Nephron progenitor cell (in vitro differentiated cells): ENCODE measurements around the gene CAMK2G.

ENCODE experiments used
- DNase-seq: peaks from one replicate; pipeline ENCODE4 v3.0.0; 2021
- H3K27ac Mint-ChIP-seq: 2 replicates; pipeline ENCODE4 v1.8.0; 2021; ENCODE audit warnings: mild to moderate bottlenecking, moderate library complexity, mixed read lengths
- H3K27me3 Mint-ChIP-seq: 2 replicates; pipeline ENCODE4 v1.8.0; 2021; ENCODE audit warnings: mild to moderate bottlenecking, low read depth, mixed read lengths; ENCODE audit not compliant: poor library complexity
- H3K36me3 Mint-ChIP-seq: 2 replicates; pipeline ENCODE4 v1.8.0; 2021; ENCODE audit warnings: low read depth, mixed read lengths
- H3K4me1 Mint-ChIP-seq: 2 replicates; pipeline ENCODE4 v1.8.0; 2021; ENCODE audit warnings: mixed read lengths
- H3K4me3 Mint-ChIP-seq: 2 replicates; pipeline ENCODE4 v1.8.0; 2021; ENCODE audit warnings: mild to moderate bottlenecking, moderate library complexity, mixed read lengths
- H3K9me3 Mint-ChIP-seq: 2 replicates; pipeline ENCODE4 v1.8.0; 2021; ENCODE audit warnings: mild to moderate bottlenecking, moderate library complexity, mixed read lengths
- TF ChIP-seq, protein P1 (sequence below): fragments of 200-600 bp; sonication (generic); IDR thresholded peaks from 2 replicates; pipeline ENCODE4 v1.5.0; 2021; ENCODE audit warnings: antibody characterized with exemption

Gene CAMK2G

DNA sequence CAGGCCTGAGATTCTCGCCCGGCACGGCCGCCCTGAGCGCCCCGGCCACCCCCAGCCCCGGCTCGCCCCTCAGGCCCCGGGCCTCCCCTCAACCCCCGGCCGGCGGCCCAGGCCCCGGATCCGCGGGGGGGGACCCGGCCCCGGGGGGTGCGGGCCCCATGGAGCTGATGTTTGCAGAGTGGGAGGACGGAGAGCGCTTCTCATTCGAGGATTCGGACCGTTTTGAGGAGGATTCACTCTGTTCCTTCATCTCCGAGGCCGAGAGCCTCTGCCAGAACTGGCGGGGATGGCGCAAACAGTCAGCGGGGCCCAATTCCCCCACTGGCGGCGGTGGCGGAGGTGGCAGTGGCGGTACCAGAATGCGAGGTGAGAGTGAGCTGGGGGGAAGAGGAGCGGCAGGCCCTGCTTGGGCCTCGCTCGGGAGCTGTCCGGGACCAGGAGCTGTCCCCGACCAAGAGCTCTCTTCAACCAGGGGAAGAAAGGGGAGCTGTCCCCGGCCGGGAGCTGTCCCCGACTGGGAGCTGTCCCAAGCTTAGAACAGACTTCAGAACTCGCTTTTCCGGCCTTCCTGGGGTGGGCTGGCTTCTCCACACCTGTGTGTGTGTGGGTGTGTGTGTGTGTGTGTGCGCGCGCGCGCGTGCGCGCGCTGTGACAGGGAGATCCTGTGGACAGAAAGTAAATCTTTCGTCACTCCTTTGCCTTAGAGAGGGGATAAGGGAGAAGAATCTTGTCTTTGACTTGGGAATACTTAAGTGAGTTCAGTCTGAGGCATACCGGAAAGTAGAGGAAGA, 88.4 kb downstream of the CAMK2G start:
- peak; percentile 63 for DNase-seq
- H3K27me3 Mint-ChIP-seq: no peaks in the 10 kb centered on the region
- TF ChIP-seq, protein P1, sequence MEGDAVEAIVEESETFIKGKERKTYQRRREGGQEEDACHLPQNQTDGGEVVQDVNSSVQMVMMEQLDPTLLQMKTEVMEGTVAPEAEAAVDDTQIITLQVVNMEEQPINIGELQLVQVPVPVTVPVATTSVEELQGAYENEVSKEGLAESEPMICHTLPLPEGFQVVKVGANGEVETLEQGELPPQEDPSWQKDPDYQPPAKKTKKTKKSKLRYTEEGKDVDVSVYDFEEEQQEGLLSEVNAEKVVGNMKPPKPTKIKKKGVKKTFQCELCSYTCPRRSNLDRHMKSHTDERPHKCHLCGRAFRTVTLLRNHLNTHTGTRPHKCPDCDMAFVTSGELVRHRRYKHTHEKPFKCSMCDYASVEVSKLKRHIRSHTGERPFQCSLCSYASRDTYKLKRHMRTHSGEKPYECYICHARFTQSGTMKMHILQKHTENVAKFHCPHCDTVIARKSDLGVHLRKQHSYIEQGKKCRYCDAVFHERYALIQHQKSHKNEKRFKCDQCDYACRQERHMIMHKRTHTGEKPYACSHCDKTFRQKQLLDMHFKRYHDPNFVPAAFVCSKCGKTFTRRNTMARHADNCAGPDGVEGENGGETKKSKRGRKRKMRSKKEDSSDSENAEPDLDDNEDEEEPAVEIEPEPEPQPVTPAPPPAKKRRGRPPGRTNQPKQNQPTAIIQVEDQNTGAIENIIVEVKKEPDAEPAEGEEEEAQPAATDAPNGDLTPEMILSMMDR: no peak
- H3K36me3 Mint-ChIP-seq: peaks cover 13% of the 10 kb centered on the region
- no peaks in the 10 kb centered on the region for H3K9me3 Mint-ChIP-seq
- H3K4me1 Mint-ChIP-seq: peaks cover 48% of the 10 kb centered on the region
- peak overlapping the region; percentile 93 for H3K4me3 Mint-ChIP-seq
- peak overlapping the region; percentile 91 for H3K27ac Mint-ChIP-seq

DNA sequence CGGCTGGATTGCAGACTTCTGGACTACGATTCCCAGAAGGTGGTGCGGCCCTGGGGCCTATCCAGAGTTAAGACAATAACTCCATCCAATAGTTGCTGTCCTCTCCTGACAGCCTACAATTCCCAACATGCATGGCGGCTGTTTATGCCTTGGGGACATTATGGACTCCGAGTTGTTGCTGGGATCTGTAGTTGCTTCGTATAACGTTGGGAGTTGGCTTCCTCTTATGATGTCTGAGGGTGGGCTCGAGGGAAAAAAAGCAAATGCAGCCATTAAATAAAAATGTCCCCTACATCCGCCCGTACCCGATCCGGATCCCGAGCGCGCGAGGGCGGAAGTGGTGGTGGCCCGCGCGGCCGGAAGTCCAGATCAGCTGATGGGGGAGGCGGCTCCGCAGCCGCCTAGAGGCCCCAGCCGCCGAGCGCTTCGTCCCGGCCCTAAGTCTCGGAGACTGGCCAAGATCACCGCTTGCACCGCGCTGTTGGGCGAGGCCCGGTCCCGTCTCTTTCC, 89.1 kb downstream of the CAMK2G start, which contains the start of gene ZSWIM8:
Gene ZSWIM8, plus strand, starts transcription at position 396 of the 510 bp plus-strand sequence. CDS start 273 bp downstream, outside the sequence.
- Mint-ChIP-seq H3K27me3 (no peaks in the 10 kb centered on the region), H3K4me1 (peaks cover 55% of the 10 kb centered on the region), H3K4me3 (peak within 1 kb of the TSS; percentile 93), H3K9me3 (no peaks in the 10 kb centered on the region), H3K36me3 (peaks cover 7% of the 10 kb centered on the region), H3K27ac (peak within 1 kb of the TSS; percentile 96)
- DNase-seq: peak; percentile 83
- TF ChIP-seq, protein P1: no peak

DNA sequence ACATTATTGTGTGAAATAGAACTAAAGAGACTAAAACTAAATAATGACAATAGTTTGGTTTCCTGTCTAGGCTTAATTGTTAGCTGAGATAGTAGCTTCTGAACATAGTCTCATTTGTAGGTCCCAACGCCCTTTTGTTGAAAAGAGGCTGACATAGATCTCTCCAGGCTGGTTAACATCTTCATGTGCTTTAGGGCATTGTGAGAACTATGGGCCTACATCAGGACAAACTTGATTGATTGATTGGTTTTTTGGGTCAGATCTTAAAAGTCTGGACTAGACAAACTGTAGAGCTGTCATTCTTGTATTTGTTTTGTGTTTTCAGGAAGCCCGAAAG, 91.6 kb downstream of the CAMK2G start:
- Mint-ChIP-seq H3K36me3 (peaks cover 10% of the 10 kb centered on the region), H3K27ac (peak overlapping the region; percentile 100), H3K4me1 (peaks cover 62% of the 10 kb centered on the region), H3K9me3 (no peaks in the 10 kb centered on the region), H3K4me3 (peak overlapping the region; percentile 100), H3K27me3 (no peaks in the 10 kb centered on the region)
- TF ChIP-seq, protein P1: no peak
- DNase-seq: no peak

DNA sequence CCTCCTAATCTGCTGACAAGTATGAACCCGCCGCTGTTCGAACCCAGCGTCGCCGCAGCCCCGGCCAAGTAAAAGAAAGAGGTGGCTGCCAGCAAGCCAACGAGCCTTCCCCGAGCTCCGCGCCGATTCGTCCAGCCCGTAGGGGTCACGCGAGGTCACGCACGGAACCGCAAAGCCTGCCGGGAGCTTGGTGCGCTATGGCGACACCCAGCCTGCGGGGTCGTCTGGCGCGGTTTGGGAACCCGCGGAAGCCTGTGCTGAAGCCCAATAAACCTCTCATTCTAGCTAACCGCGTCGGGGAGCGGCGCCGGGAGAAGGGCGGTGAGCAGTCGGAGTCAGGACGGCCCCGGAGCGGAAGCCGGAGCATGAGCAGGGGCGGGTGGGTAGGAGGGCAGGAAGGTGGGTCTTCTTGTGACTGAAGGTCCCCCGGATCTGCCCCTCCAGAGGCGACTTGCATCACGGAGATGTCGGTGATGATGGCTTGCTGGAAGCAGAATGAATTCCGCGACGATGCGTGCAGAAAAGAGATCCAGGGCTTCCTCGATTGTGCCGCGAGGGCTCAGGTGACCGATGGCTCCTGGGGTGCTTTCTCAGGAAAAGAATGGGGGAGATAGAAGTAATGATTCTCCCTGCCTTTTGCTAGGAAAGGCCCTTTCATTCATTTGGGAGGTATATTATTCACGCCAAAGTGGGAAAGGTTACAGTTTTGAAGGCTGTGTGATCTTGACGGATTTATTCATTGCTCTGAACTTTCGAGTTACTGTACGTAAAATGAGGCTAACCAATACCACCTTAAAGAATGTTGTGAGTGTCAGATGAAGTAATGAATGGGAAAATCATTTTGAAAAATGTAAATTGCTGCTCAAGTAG, 92.2 kb downstream of the CAMK2G start, which contains the start of gene CHCHD1:
Gene CHCHD1, plus strand, starts transcription at position 170 of the 870 bp plus-strand sequence. Its CDS starts 28 bp downstream, at position 198.
- Mint-ChIP-seq H3K27ac (peak within 1 kb of the TSS; percentile 100), H3K4me1 (peaks cover 59% of the 10 kb centered on the region)
- TF ChIP-seq, protein P1: no peak

DNA sequence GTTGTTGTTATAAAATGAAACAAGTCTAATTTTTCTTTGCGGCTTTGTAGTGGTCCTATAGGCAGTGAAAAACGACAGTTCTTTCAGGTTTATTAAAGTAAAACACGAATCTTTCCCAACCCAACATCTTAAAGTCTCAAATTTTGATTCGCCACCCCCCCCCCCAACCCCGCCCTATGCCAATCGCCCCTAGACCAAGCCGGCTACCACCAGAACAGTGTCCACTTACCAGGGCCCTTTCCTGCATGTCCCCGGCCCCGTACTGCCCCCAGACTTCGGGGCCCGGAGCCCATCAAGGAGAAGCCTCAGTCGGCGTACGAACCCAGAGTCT, 92.8 kb downstream of the CAMK2G start:
- no peaks in the 10 kb centered on the region for H3K9me3 Mint-ChIP-seq
- TF ChIP-seq, protein P1: no peak
- DNase-seq: no peak
- H3K36me3 Mint-ChIP-seq: peaks cover 21% of the 10 kb centered on the region
- H3K4me3 Mint-ChIP-seq: peak overlapping the region; percentile 100
- peaks cover 56% of the 10 kb centered on the region for H3K4me1 Mint-ChIP-seq
- H3K27ac Mint-ChIP-seq: peak overlapping the region; percentile 100
- no peaks in the 10 kb centered on the region for H3K27me3 Mint-ChIP-seq

More for the DNA sequence above, 92.2 kb downstream of the CAMK2G start, which contains the start of gene CHCHD1:
- peak within 1 kb of the TSS; percentile 100 for H3K4me3 Mint-ChIP-seq
- H3K36me3 Mint-ChIP-seq: peaks cover 16% of the 10 kb centered on the region
- peak; percentile 97 for DNase-seq
- no peaks in the 10 kb centered on the region for H3K9me3 Mint-ChIP-seq
- no peaks in the 10 kb centered on the region for H3K27me3 Mint-ChIP-seq
